ENCODE results near the gene RBM20.

- TF ChIP-seq GATA3 (IDR thresholded peaks at IDR 0.05; ENCODE audit: low read depth, low read length) (no peak), GATA2 (IDR thresholded peaks at IDR 0.05; ENCODE audit: low read depth, low read length) (no peak)
Observed at GRCh38 chr10:110619514-110620397, 24.4 kb upstream of the RBM20 start.
